K562 (cell line): Measurements from ENCODE around the gene ID2. TPM values are rescaled to one million over a fixed set of nuclear protein-coding genes. Genes with fewer than 3 reads are reported as not detected.
A peak's percentile ranks its signal among the peaks of the same experiment; 100 is the strongest.

Experiments
- ATAC-seq: fragments of 200-7000 bp; cut with Tn5 transposase; 3 replicates; pipeline ENCODE4 v1.9.1; 2020; ENCODE audit warnings: moderate library complexity
- BruUV-seq: library from RNA; stranded (reverse); fragments of 400-500 nt; replicated peaks from 2 replicates; lab custom pipeline; 2021; lab: Mats Ljungman, UMichigan
- CTCF ChIA-PET: fragments of 300-600 bp; formaldehyde crosslinking; extraction: SDS; loops from one replicate; lab custom pipeline; 2021; ENCODE audit warnings: low intra/inter-chr PET ratio; lab: Yijun Ruan, JAX
- POLR2A ChIA-PET: fragments of 300-600, 350-650 bp; sonication (Branson Sonifier 250); formaldehyde crosslinking; extraction: SDS; loops from one replicate; lab custom pipeline; 2021; ENCODE audit warnings: antibody characterized with exemption, inconsistent platforms; lab: Yijun Ruan, JAX
- DNase-seq, 4 experiments: peaks; one replicate each; pipeline versions ENCODE4 v3.0.0 to v3.0.0-alpha.2; 2011 to 2018; ENCODE audit warnings: low spot score in 3 of 4, mixed read lengths in 3 of 4; ENCODE audit errors: extremely low read depth in 1 of 4
- FAIRE-seq: peaks from 2 replicates; lab custom pipeline; 2011; peaks lifted over from hg19 to GRCh38; lab: Jason Lieb, UNC
- H2AFZ ChIP-seq: 2 replicates; pipeline ENCODE4 v1.6.0; 2011; ENCODE audit warnings: low read depth, low read length, control low read depth, inconsistent platforms
- H3K27ac ChIP-seq: fragments of 200-600 bp; 3 replicates; pipeline ENCODE4 v1.8.0; 2011; ENCODE audit warnings: low read depth, mild to moderate bottlenecking, control low read depth, inconsistent platforms, low read length, moderate library complexity, mixed read lengths; ENCODE audit errors: extremely low read depth
- H3K27me3 ChIP-seq, 2 experiments: fragments of 300-600 bp in 1 of 2; 2 replicates in 1 of 2; 3 replicates in 1 of 2; pipeline versions ENCODE4 v1.6.0 to v1.8.0; 2011; ENCODE audit warnings: inconsistent platforms in 2 of 2, low read length in 2 of 2, mild to moderate bottlenecking in 1 of 2, mixed read lengths in 1 of 2, moderate library complexity in 1 of 2; ENCODE audit not compliant: control insufficient read depth in 2 of 2, insufficient read depth in 2 of 2
- H3K36me3 ChIP-seq: fragments of 300-600 bp; 3 replicates; pipeline ENCODE4 v1.8.0; 2011; ENCODE audit warnings: mild to moderate bottlenecking, low read length, inconsistent platforms; ENCODE audit not compliant: control insufficient read depth, insufficient read depth
- H3K4me1 ChIP-seq, 2 experiments: fragments of 200-600 bp in 1 of 2; replicated peaks in 1 of 2; 2 replicates in 1 of 2; 3 replicates in 1 of 2; pipeline versions ENCODE4 v1.5.1 to v1.8.0; 2011; ENCODE audit warnings: inconsistent platforms in 2 of 2, low read length in 2 of 2, mild to moderate bottlenecking in 1 of 2, mixed read lengths in 1 of 2, moderate library complexity in 1 of 2; ENCODE audit not compliant: control insufficient read depth in 2 of 2, insufficient read depth in 2 of 2
- H3K4me2 ChIP-seq: 2 replicates; pipeline ENCODE4 v1.6.1; 2011; ENCODE audit warnings: low read length, control low read depth, inconsistent platforms, mixed read lengths; ENCODE audit not compliant: insufficient read depth
- H3K4me3 ChIP-seq: fragments of 200-600 bp; sonication (generic), shearing (Covaris generic); 2 replicates; pipeline ENCODE4 v1.5.1; 2016; ENCODE audit warnings: control low read depth, inconsistent platforms
- H3K79me2 ChIP-seq: fragments of 200-600 bp; 3 replicates; pipeline ENCODE4 v1.8.0; 2011; ENCODE audit warnings: low read length, inconsistent platforms; ENCODE audit not compliant: control insufficient read depth, insufficient read depth
- H3K9ac ChIP-seq, 2 experiments: 2 replicates each; pipeline versions ENCODE4 v1.6.0 to v1.6.1; 2011; ENCODE audit warnings: low read depth in 2 of 2, low read length in 2 of 2, control low read depth in 1 of 2, inconsistent platforms in 1 of 2, mild to moderate bottlenecking in 1 of 2, mixed read lengths in 1 of 2; ENCODE audit not compliant: insufficient read depth in 1 of 2
- H3K9me1 ChIP-seq: one replicate; pipeline ENCODE4 v1.6.0; 2011; ENCODE audit warnings: inconsistent platforms, mild to moderate bottlenecking, low read length, moderate library complexity; ENCODE audit not compliant: control insufficient read depth, insufficient read depth
- H3K9me3 ChIP-seq: replicated peaks from 2 replicates; pipeline ENCODE4 v1.5.1; 2011; ENCODE audit warnings: low read depth, low read length, inconsistent platforms; ENCODE audit not compliant: control insufficient read depth, insufficient read depth
- H4K20me1 ChIP-seq: replicated peaks from 2 replicates; pipeline ENCODE4 v1.6.1; 2011; ENCODE audit warnings: low read length, inconsistent platforms, mixed read lengths; ENCODE audit not compliant: control insufficient read depth, insufficient read depth
- CBFA2T2 ChIP-seq: fragments of 450-650 bp; conservative IDR thresholded peaks from 2 replicates; pipeline ENCODE4 v1.6.1; 2017; ENCODE audit warnings: mild to moderate bottlenecking
- IRF1 ChIP-seq: sonication (generic); formaldehyde crosslinking; IDR thresholded peaks from 2 replicates; pipeline ENCODE4 v1.8.0; 2022; ENCODE audit warnings: missing genetic modification reagents, mild to moderate bottlenecking, borderline replicate concordance
- MEIS2 ChIP-seq: fragments of 450-650 bp; IDR thresholded peaks from 2 replicates; pipeline ENCODE4 v1.6.1; 2014; ENCODE audit warnings: mild to moderate bottlenecking; ENCODE audit not compliant: partially characterized antibody
- RAD51 ChIP-seq: fragments of 450-650 bp; IDR thresholded peaks from 2 replicates; pipeline ENCODE4 v1.7.1; 2016; ENCODE audit warnings: low read depth, mild to moderate bottlenecking, borderline replicate concordance
- REST ChIP-seq, 2 experiments: fragments of 450-650 bp; formaldehyde crosslinking in 1 of 2; IDR thresholded peaks; 2 replicates each; pipeline versions ENCODE4 v1.4.0 to v1.6.1; 2014 to 2020; ENCODE audit warnings: mild to moderate bottlenecking in 2 of 2, borderline replicate concordance in 1 of 2, low read depth in 1 of 2
- TFAP4 ChIP-seq: sonication (generic); formaldehyde crosslinking; IDR thresholded peaks from 2 replicates; pipeline ENCODE4 v1.8.0; 2022; ENCODE audit warnings: missing genetic modification reagents, mild to moderate bottlenecking, moderate library complexity, borderline replicate concordance
- ZBED1 ChIP-seq: IDR thresholded peaks from 2 replicates; pipeline ENCODE4 v1.6.1; 2014
- ZBTB1 ChIP-seq: sonication (generic); formaldehyde crosslinking; IDR thresholded peaks from 2 replicates; pipeline ENCODE4 v1.8.1; 2023; ENCODE audit warnings: missing genetic modification reagents, low read depth, mild to moderate bottlenecking, borderline replicate concordance
- ZNF263 ChIP-seq: sonication (generic); formaldehyde crosslinking; IDR thresholded peaks from 2 replicates; pipeline ENCODE4 v1.8.0; 2022; ENCODE audit warnings: mild to moderate bottlenecking, missing genetic modification reagents, borderline replicate concordance
- WGBS: fragments of 100-300 bp; shearing (Covaris generic); methylation state at CpG from one replicate; pipeline ENCODE4 v1.1.6; 2016; ENCODE audit warnings: low coverage, mixed read lengths; ENCODE audit not compliant: insufficient coverage; ENCODE audit errors: missing lambda C conversion rate; 5-methylcytosine and 5-hydroxymethylcytosine counted together
- in situ Hi-C: fragments of 300-500 bp; cut with MboI; formaldehyde crosslinking; loops from 4 replicates; pipeline ENCODE4 v1.15.0; 2018; ENCODE audit warnings: inconsistent platforms, mixed read lengths
- intact Hi-C: fragments of 100-400 bp; cut with micrococcal nuclease; formaldehyde crosslinking; loops from 2 replicates; pipeline ENCODE4 v1.14.2; 2022
- polyA plus RNA-seq, 8 experiments: library from polyadenylated mRNA; depleted of rRNA in 4 of 8; stranded (reverse) in 5 of 8; unstranded in 3 of 8; fragments of >200 nt; fragmentation: Nextera tagmentation in 2 of 8; fragmentation: Illumina TruSeq in 1 of 8; extraction: Ambion mirVana in 2 of 8; extraction: Trizol in 1 of 8; gene quantifications; 2 replicates each; pipeline versions ENCODE4 v1.2.1 to v1.2.3, GENCODE V29; 2011 to 2014; ENCODE audit warnings: inconsistent platforms in 1 of 8, missing spikeins in 1 of 8
- total RNA-seq, 7 experiments: library from RNA; depleted of rRNA in 6 of 7; stranded (reverse); fragments of >200 nt in 6 of 7; fragmentation: Illumina TruSeq in 2 of 7; extraction: Trizol in 2 of 7; gene quantifications; 2 replicates each; pipeline versions ENCODE4 v1.2.1 to v1.2.3, GENCODE V29; 2011 to 2021; ENCODE audit warnings: low replicate concordance in 1 of 7

The ID2 gene
- total and polyA plus RNA-seq, 9 of the 15 experiments (the other 6 are each of a cell fraction or from before 2014, with no cell fraction given): 8.0 to 35.7 (median 16.6) TPM

- in situ Hi-C loops: loop anchor here (10.0 to 25.0 kb wide), 4 partner anchors 405 to 1593 kb away; no protein-coding TSS in a partner anchor
- peak overlapping the region; percentile 72 to 75; a peak in 3 of 4 replicates for H3K9ac ChIP-seq
- ATAC-seq (no peak), FAIRE-seq (peak; percentile 61), DNase-seq (peak in 1 of 4 experiments; percentile 29)
- no peaks in the 10 kb centered on the region for H3K36me3 ChIP-seq
- intact Hi-C loops: loop anchor here (5.0 to 10.0 kb wide), 4 partner anchors 365 to 1788 kb away; no protein-coding TSS in a partner anchor
- peaks cover 6% of the 10 kb centered on the region for H4K20me1 ChIP-seq
- H3K79me2 ChIP-seq: peaks cover 24% of the 10 kb centered on the region
- no peaks in the 10 kb centered on the region; the same call in none of the 2 replicates for H3K9me3 ChIP-seq
- 61% methylated on average over 19 of the region's 19 CpGs for whole genome bisulfite sequencing
- peak overlapping the region; percentile 52; the same call in 1 of the 2 replicates for H3K4me3 ChIP-seq
- TSS peak; percentile 66 for BruUV-seq
- H3K9me1 ChIP-seq: no peaks in the 10 kb centered on the region
- ChIA-PET POLR2A (interaction anchor here (0.6 to 3.5 kb wide), 11 partner anchors 8 to 427 kb away, joined by 3 to 20 read pairs (median 3); no protein-coding TSS in a partner anchor), CTCF (interaction anchor here (0.7 kb wide), 1 partner anchor 147 kb away, joined by 5 read pairs; no protein-coding TSS in a partner anchor)
- H3K4me1 ChIP-seq: peaks cover 32 to 49% of the 10 kb centered on the region in 2 experiments
- H3K27me3 ChIP-seq: no peaks in the 10 kb centered on the region
- H3K4me2 ChIP-seq: peak overlapping the region; percentile 76
- peak overlapping the region; percentile 92 for H3K27ac ChIP-seq
- no peak overlapping the region; the same call in 1 of the 2 replicates for H2AFZ ChIP-seq
- no peak for TF ChIP-seq ZBED1
- TF ChIP-seq ZBTB1 (CRISPR knock-in tag): no peak
- TF ChIP-seq CBFA2T2: peak; percentile 43
- TF ChIP-seq IRF1 (CRISPR knock-in tag): no peak
- TF ChIP-seq REST (IDR thresholded peaks at IDR 0.05; ENCODE audit: borderline replicate concordance): 0 out of 2 replicates have a peak, but pooled peaks have one; percentile 4
- no peak for TF ChIP-seq REST (CRISPR knock-in tag; IDR thresholded peaks at IDR 0.05; ENCODE audit: low read depth)
- peak; percentile 88 for TF ChIP-seq RAD51
- TF ChIP-seq MEIS2: peak; percentile 35
- no peak for TF ChIP-seq ZNF263
- peak; percentile 34; the same call in 1 of the 2 replicates for TF ChIP-seq TFAP4 (CRISPR knock-in tag)
Measured at GRCh38 chr2:8679827-8680731, 1.8 kb upstream of the ID2 start.
